Activated CD8-positive, alpha-beta memory T cell treated with anti-CD3 and anti-CD28 coated beads for 36 hours (primary cell): ENCODE measurements around the gene EXOSC1. TPM values are rescaled to one million over a fixed set of nuclear protein-coding genes. Genes with fewer than 3 reads are reported as not detected.
"Not testable (repeated sequence)": the region's sequence is repeated elsewhere in the genome, so short reads cannot be mapped to it uniquely, and the experiment has no call there.

Experiments
- CTCF ChIA-PET: fragments of 350-600 bp; sonication (Branson Sonifier 250); formaldehyde crosslinking; loops from one replicate; lab custom pipeline; 2021; ENCODE audit warnings: antibody characterized with exemption; lab: Charles Lee
- POLR2A ChIA-PET: fragments of 350-600 bp; sonication (Branson Sonifier 250); formaldehyde crosslinking; loops from one replicate; lab custom pipeline; 2021; ENCODE audit warnings: antibody characterized with exemption; lab: Charles Lee
- total RNA-seq, 2 experiments: library from RNA; stranded (reverse); gene quantifications; one replicate each; pipeline ENCODE4 v1.2.3, GENCODE V29; 2021

EXOSC1 gene
- total RNA-seq = 10 to 100 TPM; 62.5 to 63.3 TPM

GRCh38 chr10:97445722-97446639 is at the start of gene EXOSC1, which contains the start of gene ZDHHC16:
Gene EXOSC1 (minus strand): TSS chr10:97446006. CDS start chr10:97445985, 21 bp downstream.
Gene ZDHHC16 (plus strand): TSS chr10:97446175. CDS start chr10:97451676, 5,501 bp downstream.
- ChIA-PET POLR2A (interaction anchor here (0.8 to 3.4 kb wide), 3 partner anchors 18 to 45 kb away, joined by 4 to 22 read pairs (median 7); partner anchors contain the start of gene RRP12), CTCF (interaction anchor here (1.2 to 2.6 kb wide), 3 partner anchors 12 to 33 kb away, joined by 3 to 8 read pairs (median 5); no protein-coding TSS in a partner anchor)

GRCh38 chr10:97494863-97495506 is 49.2 kb upstream of the EXOSC1 start:
- POLR2A ChIA-PET = no interaction called here
- CTCF ChIA-PET = interaction anchor here (1.0 to 1.9 kb wide), 2 partner anchors 22 to 87 kb away, joined by 4 read pairs; no protein-coding TSS in a partner anchor

DNA sequence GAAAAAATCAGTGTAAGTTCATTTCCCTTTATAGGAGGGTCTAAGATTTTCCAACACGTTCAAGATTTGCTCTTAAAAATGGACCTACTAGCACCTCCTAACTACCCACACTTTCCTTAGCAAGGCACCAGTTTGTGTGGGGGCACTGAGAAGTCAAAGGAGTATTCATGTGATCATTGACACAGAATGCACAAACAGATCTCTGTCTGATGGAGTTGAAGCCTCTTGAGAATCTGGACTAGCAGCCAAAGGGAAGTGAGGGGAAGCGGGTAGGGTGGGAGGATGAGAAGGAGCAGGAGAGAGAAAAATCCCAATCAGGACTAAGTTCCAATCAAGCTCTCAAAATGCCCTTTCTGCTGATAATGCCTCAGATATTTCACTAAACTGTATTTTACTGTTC is 48.3 kb upstream of the EXOSC1 start:
- CTCF ChIA-PET = no interaction called here
- POLR2A ChIA-PET = no interaction called here

- ChIA-PET POLR2A (no interaction called here), CTCF (no interaction called here)
These were observed 44.8 kb upstream of the EXOSC1 start for GRCh38 chr10:97490592-97490991.

DNA sequence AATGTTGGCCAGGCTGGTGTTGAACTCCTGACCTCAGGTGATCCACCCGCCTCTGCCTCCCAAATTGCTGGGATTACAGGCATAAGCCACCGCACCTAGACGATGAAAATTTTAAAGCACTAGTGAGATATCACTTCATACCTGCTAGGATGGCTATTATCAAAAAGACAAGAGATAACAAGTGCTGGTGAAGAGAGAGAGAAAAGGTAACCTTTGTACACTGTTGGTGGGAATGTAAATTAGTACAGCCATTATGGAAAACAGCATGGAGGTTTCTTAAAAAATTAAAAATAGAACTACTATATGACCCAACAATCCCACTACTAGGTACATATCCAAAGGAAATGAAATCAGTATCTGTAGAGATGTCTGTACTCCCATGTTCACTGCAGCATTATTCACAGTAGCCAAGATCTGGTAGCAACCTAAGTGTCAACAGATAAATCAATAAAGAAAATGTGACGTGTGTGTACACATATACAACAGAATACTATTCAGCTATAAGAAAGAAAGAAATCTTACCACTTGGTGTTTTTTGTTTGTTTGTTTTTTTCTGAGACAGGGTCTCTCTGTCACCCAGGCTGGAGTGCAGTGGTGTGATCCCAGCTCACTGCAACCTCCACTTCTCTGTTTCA is 40.0 kb upstream of the EXOSC1 start:
- CTCF ChIA-PET = no interaction called here
- POLR2A ChIA-PET = no interaction called here

DNA sequence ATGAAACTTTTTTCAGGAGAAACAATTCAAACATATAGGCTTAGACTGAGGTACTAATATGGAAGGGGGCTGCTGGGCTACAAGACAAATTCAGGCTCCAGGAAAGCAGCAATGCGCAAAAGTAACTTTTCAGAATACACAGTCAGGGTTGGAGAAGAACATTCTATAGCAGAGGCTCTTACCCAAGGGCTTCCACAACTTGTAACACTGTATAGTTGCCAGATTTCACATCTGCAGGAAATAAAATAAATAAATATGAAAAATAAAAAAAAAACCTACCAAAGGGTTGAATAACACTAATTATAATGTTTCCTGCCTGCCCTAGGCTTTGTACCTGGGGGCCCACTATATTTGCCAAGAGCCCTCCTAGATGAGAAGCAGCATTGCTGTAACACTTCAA is 38.1 kb upstream of the EXOSC1 start:
- POLR2A ChIA-PET = no interaction called here
- CTCF ChIA-PET = no interaction called here

DNA sequence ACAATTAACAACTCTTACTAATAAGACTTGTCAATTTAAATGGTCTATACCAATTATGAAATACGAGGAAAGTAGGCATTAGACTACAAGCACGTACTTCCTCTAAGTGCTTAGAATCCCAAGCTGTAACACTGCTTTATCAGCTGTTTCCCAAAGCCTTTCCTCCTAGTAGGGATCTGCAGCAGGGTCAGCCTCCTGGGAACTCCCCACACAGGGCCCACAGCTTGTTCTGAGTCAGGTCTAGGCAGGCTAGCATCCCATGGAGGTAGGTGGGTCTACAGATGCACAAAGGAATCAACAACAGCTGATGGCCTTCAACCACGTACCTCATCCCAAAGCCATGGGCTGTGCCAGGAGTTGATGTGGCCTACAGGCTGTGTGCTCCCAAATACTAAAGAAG is 37.7 kb upstream of the EXOSC1 start:
- ChIA-PET POLR2A (no interaction called here), CTCF (no interaction called here)

DNA sequence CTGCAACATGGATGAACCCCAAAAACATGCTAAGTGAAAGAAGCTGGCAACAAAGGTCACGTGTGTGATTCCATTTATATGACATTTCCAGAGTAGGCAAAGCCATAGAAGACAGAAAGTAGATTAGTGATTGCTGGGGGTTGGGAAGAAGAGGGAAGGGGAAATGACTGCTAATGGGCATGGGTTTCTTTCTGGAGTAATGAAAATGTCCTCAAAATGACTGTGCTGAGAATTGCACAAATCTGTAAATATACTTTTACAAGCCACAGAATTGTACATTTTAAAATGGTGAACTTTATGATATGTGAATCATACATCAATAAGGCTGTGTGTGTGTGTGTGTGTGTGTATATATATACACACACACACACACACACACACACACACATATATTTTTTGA is 36.6 kb upstream of the EXOSC1 start:
- ChIA-PET POLR2A (no interaction called here), CTCF (interaction anchor here (0.6 kb wide), 1 partner anchor 42 kb away, joined by 3 read pairs; no protein-coding TSS in a partner anchor)

- ChIA-PET POLR2A (no interaction called here), CTCF (no interaction called here)
These were observed 35.3 kb upstream of the EXOSC1 start for GRCh38 chr10:97481071-97481470.

DNA sequence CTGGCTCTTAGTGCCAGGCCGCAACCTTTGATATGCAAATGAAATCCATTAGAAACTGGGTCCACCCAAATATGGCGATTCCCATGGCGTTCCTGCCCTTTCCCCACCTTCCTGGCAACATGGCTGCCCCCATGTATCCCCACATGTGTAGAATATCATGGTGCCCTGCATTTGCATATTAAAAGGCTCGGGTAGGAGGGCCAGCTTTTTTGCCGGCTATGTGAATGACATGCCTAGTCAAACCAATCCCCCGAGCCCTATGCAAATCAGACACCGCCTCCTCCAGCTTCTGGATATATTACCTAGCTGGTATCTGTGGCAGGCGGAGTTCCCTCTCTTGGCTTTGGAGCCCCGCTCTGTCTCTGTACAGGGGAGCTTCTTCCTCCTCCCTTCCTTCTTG is 34.1 kb upstream of the EXOSC1 start:
- ChIA-PET CTCF (no interaction called here), POLR2A (no interaction called here)

GRCh38 chr10:97479410-97479809 is 33.6 kb upstream of the EXOSC1 start:
- POLR2A ChIA-PET, CTCF ChIA-PET: not testable (repeated sequence)

DNA sequence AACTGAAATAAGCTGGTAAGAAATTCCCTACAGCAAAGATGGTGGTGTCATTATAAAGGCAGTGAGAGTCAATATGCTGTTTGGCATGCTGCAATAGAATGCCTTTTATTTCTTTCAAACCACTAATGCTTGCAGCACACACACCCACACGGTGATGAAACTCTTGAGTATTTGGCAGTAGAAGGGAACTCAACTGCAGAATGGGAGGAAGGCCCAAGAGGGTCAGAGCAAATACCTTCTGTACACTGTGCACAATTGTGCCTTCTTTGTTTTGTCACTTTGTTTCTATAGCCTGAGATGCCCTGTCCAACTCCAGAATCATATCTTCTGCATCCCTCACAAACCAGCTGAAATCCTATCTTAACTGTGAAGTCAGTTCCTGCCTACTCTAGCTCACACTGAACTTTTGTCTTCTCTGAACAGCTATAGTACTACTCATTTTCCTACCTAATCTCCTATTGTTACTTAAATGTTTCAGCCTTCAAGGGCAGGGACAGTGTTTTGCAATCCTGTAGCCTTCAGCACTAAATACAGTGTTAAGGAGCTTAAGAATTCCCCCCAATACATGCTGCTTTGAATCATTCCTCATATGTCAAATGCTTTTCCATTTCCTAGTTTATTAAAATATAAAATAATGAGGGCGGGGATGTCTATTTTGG is 30.3 kb upstream of the EXOSC1 start:
- POLR2A ChIA-PET = interaction anchor here (0.6 kb wide), 1 partner anchor 167 kb away, joined by 3 read pairs; no protein-coding TSS in a partner anchor
- CTCF ChIA-PET = no interaction called here

DNA sequence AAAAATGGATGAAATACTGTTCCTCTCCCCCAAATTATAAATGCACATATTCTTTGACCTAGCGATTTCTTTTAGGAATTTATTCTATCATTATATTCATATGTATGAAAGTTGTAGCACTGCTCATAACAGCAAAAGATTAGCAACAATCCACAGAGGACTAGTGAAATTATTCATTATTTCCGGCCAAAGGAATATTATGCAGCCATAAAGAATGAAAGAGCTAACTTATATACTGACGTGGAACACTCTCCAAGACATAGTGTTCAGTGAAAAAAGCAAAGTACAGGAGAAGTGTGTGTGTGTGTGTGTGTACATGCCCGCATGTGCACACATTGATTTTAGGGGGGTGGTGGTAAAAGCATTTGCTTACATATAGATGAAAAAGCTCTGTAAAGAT is 29.1 kb upstream of the EXOSC1 start:
- ChIA-PET CTCF (no interaction called here), POLR2A (no interaction called here)

DNA sequence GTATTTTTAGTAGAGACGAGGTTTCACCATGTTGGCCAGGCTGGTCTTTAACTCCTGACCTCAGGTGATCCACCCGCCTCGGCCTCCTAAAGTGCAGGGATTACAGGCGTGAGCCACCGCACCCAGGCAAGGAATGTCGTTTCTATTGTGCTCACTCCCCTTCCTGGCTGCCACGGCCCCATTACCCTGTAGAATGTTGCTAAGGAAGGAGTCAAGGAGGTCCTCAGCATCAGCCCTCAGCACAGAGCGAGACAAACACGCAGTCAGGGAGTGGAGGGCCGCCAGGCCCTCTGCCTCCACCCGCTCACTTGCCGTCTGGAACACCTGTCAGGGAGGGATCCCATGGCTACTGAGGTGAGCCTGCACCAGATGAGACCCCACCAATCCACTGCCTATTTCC is 23.0 kb upstream of the EXOSC1 start:
- CTCF ChIA-PET, POLR2A ChIA-PET: not testable (repeated sequence)

DNA sequence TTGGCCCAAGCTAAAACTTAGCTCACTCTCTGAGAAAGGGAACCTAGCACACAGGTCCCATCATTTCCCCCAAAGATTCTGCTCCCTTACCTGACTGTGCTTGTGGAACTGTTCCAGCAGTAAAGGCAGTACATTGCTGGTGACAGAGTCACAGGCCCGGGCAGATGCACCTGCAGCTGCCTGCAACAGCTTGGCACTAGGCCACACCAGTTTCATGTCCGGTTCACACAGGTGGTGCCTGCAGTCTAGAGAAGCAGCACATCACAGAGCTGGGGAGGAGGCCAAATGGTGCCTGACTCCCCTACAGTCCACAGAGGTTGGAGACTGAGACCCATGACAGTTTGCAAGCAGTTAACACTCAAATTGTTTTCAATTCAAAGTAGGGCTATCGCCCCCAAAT is 22.4 kb upstream of the EXOSC1 start:
- ChIA-PET CTCF (no interaction called here), POLR2A (no interaction called here)

GRCh38 chr10:97466755-97467154 is 20.9 kb upstream of the EXOSC1 start:
- ChIA-PET POLR2A (interaction anchor here (1.0 kb wide), 1 partner anchor 78 kb away, joined by 6 read pairs; no protein-coding TSS in a partner anchor), CTCF (interaction anchor here (0.9 kb wide), 1 partner anchor 87 kb away, joined by 6 read pairs; no protein-coding TSS in a partner anchor)

DNA sequence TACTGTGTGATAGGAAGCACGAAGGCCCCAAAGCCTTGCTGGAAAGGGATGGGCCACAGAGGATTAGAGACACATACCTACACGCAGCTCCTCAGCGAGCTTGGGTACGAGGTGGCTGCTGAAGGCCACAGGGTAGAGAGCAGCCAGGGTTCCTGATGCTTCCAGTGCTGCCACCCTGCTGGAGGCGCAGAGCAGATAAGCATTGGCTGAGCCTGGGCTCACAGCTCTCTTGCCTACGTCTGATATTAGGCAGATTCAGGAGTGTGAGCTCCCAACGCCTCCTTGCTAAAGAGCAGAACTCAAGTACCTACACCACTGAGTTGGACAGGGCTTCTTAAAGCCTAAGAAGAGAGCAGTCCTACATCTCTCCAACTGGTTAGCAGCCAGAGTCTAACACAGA is 20.2 kb upstream of the EXOSC1 start:
- ChIA-PET CTCF (interaction anchor here (1.6 kb wide), 1 partner anchor 87 kb away, joined by 4 read pairs; no protein-coding TSS in a partner anchor), POLR2A (interaction anchor here (0.6 to 1.0 kb wide), 2 partner anchors 26 to 79 kb away, joined by 3 to 6 read pairs; no protein-coding TSS in a partner anchor)

DNA sequence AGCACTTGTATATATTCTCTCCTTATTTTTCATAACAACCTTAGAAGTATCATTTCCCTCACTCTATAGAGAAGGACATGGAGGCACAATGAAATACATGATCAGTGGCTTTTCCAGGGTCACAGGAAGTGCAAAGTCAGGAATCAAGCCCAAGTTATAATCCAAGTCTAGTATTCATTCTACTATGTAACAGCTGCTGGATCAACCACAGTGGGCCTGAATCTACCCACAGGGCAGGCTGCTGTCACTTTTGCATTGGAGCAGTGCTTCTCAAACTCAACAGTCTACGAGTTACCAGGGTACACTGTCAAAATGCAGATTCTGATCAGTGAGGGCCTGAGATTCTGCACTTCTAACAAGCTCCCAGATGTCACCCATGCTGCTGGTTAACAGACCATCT is 18.4 kb upstream of the EXOSC1 start:
- ChIA-PET CTCF (interaction anchor here (0.5 to 1.9 kb wide), 5 partner anchors 9 to 56 kb away, joined by 3 to 8 read pairs (median 3); no protein-coding TSS in a partner anchor), POLR2A (no interaction called here)
